GM19035 (cell line): ENCODE data around the gene ITPR3.

Source experiments
- ATAC-seq: cut with Tn5 transposase; IDR thresholded peaks from one replicate; pipeline ENCODE4 v1.9.1; 2021; ENCODE audit not compliant: unreplicated experiment

ITPR3 gene

DNA sequence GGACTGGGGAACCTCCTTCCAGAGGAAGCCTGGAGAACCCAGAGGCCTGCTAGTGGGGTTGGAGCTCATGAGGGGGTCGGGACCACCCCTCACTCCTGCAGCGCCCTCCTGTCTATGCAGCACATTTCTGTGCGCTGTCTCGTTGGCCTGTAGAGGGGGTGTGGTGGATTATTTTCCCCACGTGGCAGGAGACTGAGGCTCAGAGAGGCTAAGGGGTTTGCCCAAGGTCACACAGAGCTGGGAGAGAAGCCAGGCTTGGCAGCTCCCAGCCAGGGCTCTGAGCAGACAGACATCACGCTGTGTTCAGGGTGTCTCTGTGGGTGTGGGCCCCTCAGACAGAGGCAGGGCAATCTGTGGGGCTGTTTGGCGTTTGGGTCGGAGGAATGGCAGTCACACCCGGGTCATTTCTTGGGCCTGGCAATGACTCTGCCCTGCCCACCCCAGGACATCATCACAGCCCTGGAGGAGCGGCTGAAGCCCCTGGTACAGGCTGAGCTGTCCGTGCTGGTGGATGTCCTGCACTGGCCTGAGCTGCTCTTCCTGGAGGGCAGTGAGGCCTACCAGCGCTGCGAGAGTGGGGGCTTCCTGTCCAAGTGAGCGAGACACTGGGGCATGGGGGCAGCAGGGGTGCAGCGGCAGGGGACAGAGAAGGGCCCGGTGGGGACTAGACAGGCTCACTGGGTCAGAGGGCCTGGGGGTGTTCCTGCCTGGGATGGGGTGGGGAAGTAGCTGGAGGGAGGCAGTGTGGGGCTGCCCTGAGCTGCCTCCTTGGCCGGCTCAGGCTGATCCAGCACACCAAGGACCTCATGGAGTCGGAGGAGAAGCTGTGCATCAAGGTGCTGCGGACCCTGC is 62.7 kb downstream of the ITPR3 start:
- ATAC-seq = no peak

DNA sequence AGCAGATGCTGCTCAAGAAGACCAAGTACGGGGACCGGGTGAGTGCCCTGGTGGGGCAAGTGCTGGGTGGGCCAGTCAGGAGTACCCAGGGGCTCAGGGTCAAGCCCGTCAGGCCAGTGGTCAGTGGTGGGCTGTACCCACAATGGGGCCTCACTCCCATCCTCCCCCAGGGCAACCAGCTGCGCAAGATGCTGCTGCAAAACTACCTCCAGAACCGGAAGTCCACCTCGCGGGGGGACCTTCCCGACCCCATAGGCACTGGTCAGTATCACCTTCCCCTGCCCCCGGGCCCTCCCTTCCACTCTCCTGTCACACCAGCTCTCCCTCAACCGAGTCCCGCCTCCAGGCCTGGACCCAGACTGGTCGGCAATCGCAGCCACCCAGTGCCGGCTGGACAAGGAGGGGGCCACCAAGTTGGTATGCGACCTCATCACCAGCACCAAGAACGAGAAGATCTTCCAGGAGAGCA is 63.3 kb downstream of the ITPR3 start:
- no peak for ATAC-seq

DNA sequence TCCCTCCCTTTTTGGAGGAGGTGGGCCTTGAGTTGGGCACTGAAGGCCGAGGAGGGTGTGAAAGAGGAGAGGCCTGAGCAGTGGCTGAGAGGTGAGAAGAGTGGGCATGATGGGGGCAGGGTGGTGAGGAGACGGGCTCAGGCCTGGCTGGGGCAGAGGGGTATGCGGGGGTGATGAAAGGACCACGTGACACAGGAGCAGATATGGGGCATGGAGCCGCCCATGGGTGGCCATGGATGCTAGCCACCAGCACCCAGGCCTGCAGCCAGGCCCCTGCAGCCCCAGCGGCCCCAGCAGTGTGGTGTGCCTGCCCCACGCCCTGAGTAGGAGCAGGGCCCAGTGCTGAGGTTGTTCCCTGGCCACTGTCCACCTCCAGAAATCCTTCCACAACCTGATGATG is 63.9 kb downstream of the ITPR3 start:
- ATAC-seq = no peak

DNA sequence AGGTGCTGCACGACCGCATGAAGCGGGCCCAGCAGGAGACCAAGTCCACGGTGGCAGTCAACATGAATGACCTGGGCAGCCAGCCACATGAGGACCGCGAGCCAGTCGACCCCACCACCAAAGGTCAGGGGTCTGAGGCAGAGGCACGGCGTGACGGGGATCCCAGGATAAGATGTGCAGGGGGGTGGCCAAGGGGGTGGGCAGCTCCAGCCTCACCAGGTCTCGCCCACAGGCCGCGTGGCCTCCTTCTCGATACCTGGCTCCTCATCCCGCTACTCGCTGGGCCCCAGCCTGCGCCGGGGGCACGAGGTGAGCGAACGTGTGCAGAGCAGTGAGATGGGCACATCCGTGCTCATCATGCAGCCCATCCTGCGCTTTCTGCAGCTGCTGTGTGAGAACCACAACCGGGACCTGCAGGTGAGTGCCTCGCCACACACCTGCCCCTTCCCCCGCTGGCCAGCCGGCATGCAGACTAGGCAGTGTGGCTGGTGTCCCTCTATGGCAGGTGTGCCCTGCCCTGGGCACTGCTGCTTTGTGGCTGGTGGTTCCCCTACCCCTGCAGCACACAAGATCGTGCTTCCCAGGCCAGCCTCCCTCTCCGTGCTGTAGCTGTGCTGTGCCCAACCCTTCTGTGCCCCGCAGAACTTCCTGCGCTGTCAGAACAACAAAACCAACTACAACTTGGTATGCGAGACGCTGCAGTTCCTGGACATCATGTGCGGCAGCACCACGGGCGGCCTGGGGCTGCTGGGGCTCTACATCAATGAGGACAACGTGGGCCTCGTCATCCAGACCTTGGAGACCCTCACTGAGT is 64.5 kb downstream of the ITPR3 start:
- no peak for ATAC-seq

DNA sequence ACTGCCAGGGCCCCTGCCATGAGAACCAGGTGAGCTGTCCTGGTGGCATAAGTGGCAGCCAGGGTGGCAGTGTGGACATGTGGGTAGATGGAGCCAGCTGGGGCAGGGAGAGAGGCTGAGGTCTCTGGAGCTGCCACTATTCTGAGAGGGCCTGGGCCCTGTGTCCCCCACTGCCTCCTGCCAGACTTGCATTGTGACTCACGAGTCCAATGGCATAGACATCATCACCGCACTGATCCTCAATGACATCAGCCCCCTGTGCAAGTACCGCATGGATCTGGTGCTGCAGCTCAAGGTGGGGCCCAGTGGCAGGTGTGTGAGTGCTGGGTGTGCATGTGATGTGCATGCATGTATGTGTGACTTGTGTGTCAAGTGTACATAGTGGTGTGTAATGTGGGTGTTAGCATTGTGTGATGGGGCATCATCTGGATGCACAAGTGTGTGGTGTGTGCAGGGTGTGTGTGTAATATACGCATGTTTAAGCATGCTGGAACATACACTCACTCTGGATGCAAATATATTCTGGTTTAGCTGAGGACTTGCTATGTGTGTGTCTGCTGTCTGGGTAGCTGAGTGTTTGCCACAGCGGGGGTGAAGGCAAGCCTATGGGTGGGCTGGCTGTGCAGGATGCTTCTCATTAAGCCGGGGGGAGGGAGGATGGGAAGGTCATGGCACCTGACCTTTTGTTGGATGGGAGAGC is 65.3 kb downstream of the ITPR3 start:
- no peak for ATAC-seq

DNA sequence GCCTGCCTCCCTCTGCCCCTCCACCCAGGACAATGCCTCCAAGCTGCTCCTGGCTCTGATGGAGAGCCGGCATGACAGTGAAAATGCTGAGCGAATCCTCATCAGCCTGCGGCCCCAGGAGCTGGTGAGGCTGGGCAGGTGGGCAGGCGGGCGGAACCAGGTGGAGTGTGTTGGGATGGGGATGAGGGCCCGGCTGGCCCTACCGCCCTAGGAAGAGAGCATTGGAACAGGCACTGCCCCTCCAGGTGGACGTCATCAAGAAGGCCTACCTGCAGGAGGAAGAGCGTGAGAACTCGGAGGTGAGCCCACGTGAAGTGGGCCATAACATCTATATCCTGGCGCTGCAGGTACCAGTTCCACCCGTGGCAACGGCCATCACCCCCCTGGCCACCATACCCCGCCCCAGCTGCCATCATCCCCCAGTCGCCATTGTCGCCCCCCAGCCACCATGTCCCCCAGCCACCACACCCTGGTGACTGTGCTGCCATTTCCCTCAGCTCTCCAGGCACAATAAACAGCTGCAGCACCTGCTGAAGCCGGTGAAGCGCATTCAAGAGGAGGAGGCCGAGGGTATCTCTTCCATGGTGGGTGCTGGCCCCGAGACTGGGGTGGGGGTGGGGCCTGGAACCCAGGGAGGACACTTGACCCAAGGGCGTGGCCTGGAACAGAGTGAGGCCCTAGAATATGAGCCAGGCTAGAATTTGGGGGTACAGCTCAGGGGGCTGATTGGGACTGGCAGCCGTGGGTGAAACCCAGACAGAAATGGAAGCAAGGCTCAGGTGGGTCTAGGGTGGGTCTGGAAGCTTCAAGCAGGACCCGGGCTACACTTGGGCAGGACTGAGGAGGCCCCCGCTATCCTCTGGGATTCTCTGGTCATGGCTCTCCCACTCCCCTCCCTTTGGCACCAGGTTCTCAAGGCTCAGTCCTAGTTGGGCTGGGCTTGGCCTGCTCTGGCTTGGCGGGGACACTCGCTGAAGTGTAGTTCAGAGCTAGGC is 66.2 kb downstream of the ITPR3 start:
- ATAC-seq = no peak

DNA sequence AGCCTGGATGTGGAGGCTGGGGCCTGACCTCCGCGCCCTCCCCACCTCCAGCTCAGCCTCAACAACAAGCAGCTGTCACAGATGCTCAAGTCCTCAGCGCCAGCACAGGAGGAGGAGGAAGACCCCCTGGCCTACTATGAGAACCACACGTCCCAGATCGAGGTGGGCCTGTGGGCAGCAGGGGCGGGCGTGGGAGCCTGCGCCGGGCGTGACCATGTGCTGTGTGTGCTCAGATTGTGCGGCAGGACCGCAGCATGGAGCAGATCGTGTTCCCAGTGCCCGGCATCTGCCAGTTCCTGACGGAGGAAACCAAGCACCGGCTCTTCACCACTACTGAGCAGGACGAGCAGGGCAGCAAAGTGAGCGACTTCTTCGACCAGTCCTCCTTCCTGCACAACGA is 66.9 kb downstream of the ITPR3 start:
- no peak for ATAC-seq

DNA sequence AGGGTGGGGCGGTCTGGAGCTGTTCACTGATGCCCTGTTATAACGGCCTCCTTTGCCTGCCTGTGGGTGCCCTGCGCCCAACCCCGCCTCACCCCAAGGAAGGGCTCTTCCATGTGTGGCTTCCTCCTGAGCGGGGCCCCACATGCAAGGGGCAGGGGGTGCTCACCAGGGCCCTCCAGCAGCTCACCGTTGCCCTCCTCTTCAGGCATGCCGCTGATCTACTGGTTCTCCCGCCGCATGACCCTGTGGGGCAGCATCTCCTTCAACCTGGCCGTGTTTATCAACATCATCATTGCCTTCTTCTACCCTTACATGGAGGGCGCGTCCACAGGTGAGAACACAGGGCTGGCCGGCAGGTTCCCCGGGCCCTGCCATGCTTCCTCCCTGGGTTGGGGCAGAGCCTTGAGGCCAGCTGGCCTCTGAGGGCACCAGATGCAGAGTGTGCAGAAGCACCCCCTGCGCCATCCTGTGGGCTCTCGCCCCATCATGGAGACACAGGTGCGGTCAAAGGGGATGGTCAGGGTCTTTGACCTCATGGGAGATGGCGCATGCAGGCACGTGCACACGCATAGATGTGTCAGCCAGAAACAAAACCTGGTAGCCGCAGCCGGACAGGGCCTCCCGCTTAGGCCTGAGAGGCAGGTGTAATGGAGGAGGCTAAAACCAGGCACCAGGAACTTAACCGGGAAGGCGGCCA is 67.5 kb downstream of the ITPR3 start:
- no peak for ATAC-seq

DNA sequence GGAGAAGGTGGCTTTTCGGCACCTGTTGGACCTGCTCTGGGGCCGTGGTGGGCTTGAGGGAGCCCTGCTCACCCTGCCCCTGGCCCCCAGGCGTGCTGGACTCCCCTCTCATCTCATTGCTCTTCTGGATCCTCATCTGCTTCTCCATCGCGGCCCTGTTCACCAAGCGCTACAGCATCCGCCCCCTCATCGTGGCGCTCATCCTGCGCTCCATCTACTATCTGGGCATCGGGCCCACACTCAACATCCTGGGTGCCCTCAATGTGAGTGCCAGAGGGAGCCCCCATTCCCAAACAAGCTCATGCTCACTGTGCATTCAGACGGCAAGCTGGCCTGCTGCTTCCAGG is 68.0 kb downstream of the ITPR3 start:
- no peak for ATAC-seq

DNA sequence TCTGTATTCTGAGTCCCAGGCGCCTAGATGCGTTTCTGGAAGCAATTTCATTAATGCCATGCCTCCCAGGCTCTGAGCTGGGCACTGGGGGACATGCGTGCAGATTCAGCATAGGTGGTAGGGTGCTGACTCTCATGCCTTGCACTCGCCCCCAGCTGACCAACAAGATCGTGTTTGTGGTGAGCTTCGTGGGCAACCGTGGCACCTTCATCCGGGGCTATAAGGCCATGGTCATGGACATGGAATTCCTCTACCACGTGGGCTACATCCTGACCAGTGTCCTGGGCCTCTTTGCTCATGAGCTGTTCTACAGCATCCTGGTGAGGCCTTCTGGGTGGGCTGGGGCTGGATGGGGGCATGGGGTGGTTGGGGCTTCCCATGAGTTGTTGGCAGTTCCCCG is 68.8 kb downstream of the ITPR3 start:
- no peak for ATAC-seq

DNA sequence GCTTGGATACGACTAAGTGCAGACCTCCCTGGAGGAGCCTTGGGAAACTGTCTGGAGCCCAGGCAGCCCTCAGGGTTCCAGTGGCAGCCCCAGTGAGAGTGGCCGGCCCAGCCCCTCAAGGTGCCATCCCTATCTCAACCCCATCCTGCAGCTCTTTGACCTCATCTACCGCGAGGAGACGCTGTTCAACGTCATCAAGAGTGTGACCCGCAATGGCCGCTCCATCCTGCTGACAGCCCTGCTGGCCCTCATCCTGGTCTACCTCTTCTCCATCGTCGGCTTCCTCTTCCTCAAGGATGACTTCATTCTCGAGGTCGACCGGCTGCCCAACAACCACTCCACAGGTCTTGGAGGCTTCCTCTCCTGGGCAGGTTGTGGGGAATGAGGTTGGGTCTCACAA is 69.6 kb downstream of the ITPR3 start:
- ATAC-seq = no peak

DNA sequence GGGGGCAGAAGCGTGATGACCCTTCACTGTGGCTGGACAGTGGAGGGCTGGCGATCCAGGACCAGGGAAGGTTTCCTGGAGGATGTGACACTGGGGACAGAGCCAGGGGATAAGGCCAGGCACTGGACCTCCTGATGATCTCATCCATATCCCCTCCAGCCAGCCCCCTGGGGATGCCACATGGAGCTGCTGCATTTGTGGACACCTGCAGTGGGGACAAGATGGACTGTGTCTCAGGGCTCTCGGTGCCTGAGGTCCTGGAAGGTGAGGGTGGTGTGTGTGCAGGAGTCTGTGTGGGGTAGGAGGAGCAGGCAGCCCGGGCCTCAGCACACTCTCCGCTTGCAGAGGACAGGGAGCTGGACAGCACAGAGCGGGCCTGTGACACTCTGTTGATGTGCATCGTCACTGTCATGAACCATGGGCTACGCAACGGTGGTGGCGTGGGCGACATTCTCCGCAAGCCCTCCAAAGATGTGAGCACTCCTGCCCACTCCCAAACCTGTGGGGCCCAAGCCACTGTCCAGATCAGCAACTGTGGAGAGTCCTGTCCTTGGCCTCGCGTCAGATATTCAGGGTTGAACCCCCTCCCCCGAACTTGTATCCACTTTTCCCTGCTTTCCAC is 70.4 kb downstream of the ITPR3 start:
- no peak for ATAC-seq

DNA sequence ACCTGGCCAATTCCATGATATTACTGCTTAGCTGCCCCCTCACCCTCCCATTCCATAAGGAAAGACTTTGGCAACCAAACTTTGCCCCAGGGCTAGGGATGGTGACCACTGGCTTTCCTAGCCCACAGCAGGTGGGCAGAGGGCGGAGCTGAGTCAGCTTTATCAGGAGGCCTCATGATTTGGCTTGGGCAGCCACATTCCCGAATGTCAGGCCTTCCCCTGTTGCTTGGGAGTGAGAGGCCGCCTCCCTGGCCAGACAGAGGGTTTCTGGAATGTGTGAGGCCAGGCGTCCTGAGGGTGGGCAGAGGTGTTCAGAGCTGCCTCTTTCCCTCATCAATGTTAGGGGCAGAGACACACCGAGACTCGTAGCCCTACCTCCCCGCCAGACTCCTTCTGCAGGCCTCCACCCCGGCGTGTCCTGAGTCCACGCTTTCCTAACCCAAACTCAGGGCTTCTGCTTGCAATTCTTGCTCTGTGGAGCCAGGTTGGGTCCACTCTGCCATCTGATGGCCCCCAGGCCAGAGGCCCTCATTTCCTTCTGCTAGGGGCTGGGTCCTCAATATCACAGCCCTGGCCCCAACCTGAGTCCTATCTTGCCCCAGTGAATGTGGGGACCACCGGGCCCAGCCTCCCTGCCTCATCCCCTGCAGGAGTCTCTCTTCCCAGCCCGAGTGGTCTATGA is 71.1 kb downstream of the ITPR3 start:
- no peak for ATAC-seq

DNA sequence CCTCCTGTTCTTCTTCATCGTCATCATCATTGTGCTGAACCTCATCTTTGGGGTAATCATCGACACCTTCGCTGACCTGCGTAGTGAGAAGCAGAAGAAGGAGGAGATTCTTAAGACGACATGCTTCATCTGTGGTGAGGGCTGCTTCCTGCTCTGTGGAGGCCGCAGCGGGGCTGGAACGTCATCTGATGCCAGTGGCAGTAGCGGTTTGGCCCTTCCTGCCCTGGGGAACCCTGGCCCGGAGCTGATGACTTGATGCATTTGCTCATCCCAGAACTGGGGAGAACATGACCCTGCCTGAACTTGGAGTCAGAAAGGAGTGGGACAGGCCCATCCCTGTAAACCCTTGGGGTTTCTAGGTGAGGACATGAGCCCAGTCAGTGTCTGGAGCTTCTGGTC is 71.6 kb downstream of the ITPR3 start:
- no peak for ATAC-seq

DNA sequence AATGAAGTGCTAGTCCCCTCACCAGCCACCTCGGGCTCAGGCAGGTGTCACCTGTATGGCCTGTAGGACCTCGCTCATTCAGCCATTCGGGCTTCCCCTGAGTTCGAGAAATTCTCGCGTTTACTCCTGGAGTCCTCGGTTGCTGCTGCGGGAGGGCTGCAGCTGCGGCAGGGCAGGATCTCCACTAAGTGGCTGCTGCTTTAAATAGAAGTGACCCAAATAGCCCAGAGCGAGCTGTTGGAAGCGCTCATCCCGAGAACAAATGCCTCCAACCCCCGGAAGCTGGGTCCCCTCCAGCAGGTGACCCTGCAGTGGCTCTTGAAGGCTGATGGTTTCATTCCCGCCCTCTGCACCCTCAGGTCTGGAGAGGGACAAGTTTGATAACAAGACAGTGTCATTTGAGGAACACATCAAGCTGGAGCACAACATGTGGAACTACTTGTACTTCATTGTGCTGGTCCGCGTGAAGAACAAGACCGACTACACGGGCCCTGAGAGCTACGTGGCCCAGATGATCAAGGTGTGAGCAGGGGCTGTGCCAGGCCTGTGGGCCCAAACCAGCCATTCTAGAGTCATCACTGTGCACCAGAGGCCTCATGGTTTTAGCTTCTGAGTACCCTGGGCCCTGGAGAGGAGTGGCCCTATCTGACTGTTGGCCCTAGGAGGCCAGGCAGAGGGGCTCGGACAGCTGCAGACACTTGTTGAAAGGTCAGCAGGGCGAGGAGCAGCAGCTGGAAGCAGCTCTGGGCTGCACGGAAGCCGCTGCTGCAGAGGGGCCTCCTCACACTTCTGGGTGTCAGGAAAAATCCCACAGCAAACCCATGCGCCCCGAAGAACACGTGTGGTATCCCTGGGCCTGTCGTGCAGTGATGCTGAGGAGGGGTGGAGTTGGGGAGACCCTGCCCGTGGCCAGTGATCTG is 72.3 kb downstream of the ITPR3 start:
- ATAC-seq = no peak

DNA sequence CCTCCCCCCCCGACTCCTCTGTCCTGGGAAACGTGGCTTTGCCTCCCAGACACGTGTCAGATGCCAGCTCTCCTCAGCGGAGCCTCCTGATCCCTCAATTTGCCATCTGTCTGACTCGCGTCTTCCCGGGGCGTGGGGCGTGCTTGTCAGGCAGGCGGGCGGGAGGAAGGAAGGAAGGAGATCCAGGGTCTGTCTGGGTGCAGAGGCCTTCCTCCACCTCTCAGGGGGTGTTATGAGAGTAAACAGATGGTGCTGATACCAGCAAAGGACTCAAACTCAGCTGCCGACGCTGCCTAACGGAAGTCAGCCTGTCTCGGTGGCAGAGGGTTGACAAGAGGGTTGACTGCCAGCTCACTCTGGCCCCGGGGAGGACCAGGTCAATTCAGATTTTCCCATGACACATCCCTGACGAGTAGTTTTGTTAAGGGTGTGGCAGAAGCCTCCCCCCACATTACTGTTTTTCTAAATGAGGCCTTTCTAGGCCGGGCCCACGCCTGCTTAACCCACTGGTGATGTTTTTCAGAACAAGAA is 73.3 kb downstream of the ITPR3 start:
- ATAC-seq = no peak

DNA sequence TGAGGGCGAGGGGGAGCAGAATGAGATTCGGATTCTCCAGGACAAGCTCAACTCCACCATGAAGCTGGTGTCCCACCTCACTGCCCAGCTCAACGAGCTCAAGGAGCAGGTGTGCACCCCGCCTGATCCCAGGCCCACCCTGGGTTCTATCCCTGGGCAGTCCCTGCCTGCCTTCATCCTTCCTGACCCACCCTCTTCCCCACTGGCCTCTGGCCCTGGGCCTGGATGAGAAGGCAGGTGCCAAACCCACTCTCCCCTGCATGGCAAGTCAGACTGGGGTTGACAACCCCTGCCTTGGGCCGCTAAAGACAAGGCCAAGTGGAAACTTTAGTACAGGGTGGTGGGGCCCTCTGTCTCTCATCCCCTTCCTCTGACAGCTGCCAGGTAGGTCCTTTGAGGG is 73.9 kb downstream of the ITPR3 start:
- no peak for ATAC-seq

DNA sequence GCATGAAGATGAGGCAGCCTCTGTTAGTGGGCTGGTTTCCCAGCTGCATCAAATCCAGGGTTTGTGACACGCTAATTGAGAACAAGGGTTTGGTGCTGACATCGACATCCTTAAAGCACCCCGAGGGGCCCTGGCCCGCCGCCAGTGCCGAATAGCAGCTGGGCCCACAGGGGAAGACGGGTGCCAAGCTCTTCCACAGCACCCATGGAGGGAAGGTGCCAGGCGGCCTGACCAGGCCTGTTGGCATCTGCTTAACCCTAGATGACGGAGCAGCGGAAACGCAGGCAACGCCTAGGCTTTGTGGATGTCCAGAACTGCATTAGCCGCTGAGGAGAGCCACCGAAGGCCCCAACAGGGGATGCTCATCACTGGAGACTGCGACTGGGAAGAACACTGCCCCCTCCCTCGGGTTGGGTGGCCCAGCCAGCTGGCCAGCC is 74.3 kb downstream of the ITPR3 start:
- no peak for ATAC-seq
